Cardiac fibroblast (primary cell): ENCODE results near the gene SORL1-AS1.
A peak's percentile ranks its signal among the peaks of the same experiment; 100 is the strongest.

Experiments used
- DNase-seq, 2 donors: peaks; one replicate each; pipeline versions ENCODE4 v3.0.0 to v3.0.0-alpha.2; 2010; ENCODE audit warnings: low read depth in 2 of 2
- H3K4me3 ChIP-seq, 2 donors: replicated peaks in 1 of 2; 1 replicate in 1 of 2; 2 replicates in 1 of 2; pipeline ENCODE4 v1.5.1; 2011; ENCODE audit warnings: low read depth in 2 of 2, low read length in 2 of 2, mild to moderate bottlenecking in 2 of 2, moderate library complexity in 1 of 2
- CTCF ChIP-seq: IDR thresholded peaks from one replicate; pipeline ENCODE4 v1.5.1; 2011; ENCODE audit warnings: low read depth, mild to moderate bottlenecking, low read length, inconsistent platforms

The SORL1-AS1 gene

GRCh38 chr11:121441521-121441920 lies 11.2 kb downstream of the SORL1-AS1 start:
- TF ChIP-seq CTCF = no peak
- no peak for DNase-seq
- H3K4me3 ChIP-seq = no peak overlapping the region

- TF ChIP-seq CTCF = no peak
- H3K4me3 ChIP-seq = no peak overlapping the region
- no peak for DNase-seq
Observed at GRCh38 chr11:121439759-121440158, 13.0 kb downstream of the SORL1-AS1 start.

- no peak for TF ChIP-seq CTCF
Observed at GRCh38 chr11:121439337-121439736, 13.4 kb downstream of the SORL1-AS1 start.

GRCh38 chr11:121437686-121438078 lies 15.1 kb downstream of the SORL1-AS1 start:
- no peak for TF ChIP-seq CTCF
- no peak overlapping the region for H3K4me3 ChIP-seq
- no peak for DNase-seq

More at GRCh38 chr11:121439337-121439736, 13.4 kb downstream of the SORL1-AS1 start:
- no peak overlapping the region for H3K4me3 ChIP-seq
- DNase-seq = peak in 1 of 2 donors; percentile 28

GRCh38 chr11:121437018-121437685 lies 15.6 kb downstream of the SORL1-AS1 start:
- no peak overlapping the region for H3K4me3 ChIP-seq
- no peak for TF ChIP-seq CTCF
- DNase-seq = peak; percentile 51 to 54

- DNase-seq = no peak
- no peak for TF ChIP-seq CTCF
- no peak overlapping the region for H3K4me3 ChIP-seq
Observed at GRCh38 chr11:121435551-121436511, 16.9 kb downstream of the SORL1-AS1 start.
